Thyroid gland (tissue), 4 donors: ENCODE data around the gene IWS1. TPM values are rescaled to one million over a fixed set of nuclear protein-coding genes. Genes with fewer than 3 reads are reported as not detected.

Experiments
- DNase-seq, 2 donors: peaks; one replicate each; pipeline ENCODE4 v3.0.0-alpha.2; 2019
- H3K27ac ChIP-seq, 3 donors: fragments of 200-600 bp; sonication (generic); 1 replicate in 2 of 3; 2 replicates in 1 of 3; pipeline ENCODE4 v1.5.1; 2016 to 2019; ENCODE audit warnings: mild to moderate bottlenecking in 1 of 3, moderate library complexity in 1 of 3
- H3K27me3 ChIP-seq: fragments of 200-600 bp; sonication (generic); one replicate; pipeline ENCODE4 v1.5.1; 2019
- H3K36me3 ChIP-seq, 2 donors: fragments of 200-600 bp; sonication (generic); one replicate each; pipeline ENCODE4 v1.5.1; 2016 to 2019
- H3K4me1 ChIP-seq, 2 donors: fragments of 200-600 bp; sonication (generic); one replicate each; pipeline ENCODE4 v1.5.1; 2017 to 2019
- H3K4me3 ChIP-seq, 3 donors: fragments of 200-600 bp; sonication (generic); replicated peaks in 1 of 3; 1 replicate in 2 of 3; 2 replicates in 1 of 3; pipeline ENCODE4 v1.5.1; 2016; ENCODE audit warnings: mild to moderate bottlenecking in 1 of 3
- H3K9me3 ChIP-seq: fragments of 200-600 bp; sonication (generic); one replicate; pipeline ENCODE4 v1.5.1; 2017
- CTCF ChIP-seq, 6 experiments: fragments of 200-600 bp in 3 of 6; fragments of 450-650 bp in 3 of 6; sonication (generic) in 3 of 6; IDR thresholded peaks; one replicate each; pipeline ENCODE4 v1.5.1; 2016 to 2019; ENCODE audit warnings: antibody characterized with exemption in 6 of 6, mild to moderate bottlenecking in 2 of 6, inconsistent platforms in 1 of 6, moderate library complexity in 1 of 6
- POLR2A ChIP-seq, 2 donors: fragments of 450-650 bp; IDR thresholded peaks; one replicate each; pipeline ENCODE4 v1.6.1; 2017; ENCODE audit warnings: antibody characterized with exemption in 2 of 2, mild to moderate bottlenecking in 2 of 2, moderate library complexity in 1 of 2
- WGBS, 2 donors: methylation state at CpG; one replicate each; pipeline ENCODE4 v1.1.5; 2017; 5-methylcytosine and 5-hydroxymethylcytosine counted together
- intact Hi-C: fragments of 100-400 bp; cut with DNase I; formaldehyde crosslinking; loops from one replicate; pipeline ENCODE4 v1.15.1; 2023
- total RNA-seq, 4 donors: library from RNA; depleted of rRNA; stranded (reverse); fragments of >200 nt; gene quantifications; one replicate each; pipeline ENCODE4 v1.2.3, GENCODE V29; 2016

Gene IWS1
- total RNA-seq, 4 donors from 2014 or later = 33.8 to 70.4 (median 42.1) TPM

- WGBS, 2 donors = 82 to 84% methylated on average over 4 of the region's 4 CpGs
- H3K36me3 ChIP-seq = no peaks in the 10 kb centered on the region
- no peak for DNase-seq
- H3K4me3 ChIP-seq = no peak overlapping the region
- no peaks in the 10 kb centered on the region for H3K27me3 ChIP-seq
- H3K9me3 ChIP-seq = no peaks in the 10 kb centered on the region
- no peaks in the 10 kb centered on the region for H3K4me1 ChIP-seq
- no peak overlapping the region for H3K27ac ChIP-seq
- TF ChIP-seq CTCF (IDR thresholded peaks at IDR 0.05) (no peak), POLR2A (IDR thresholded peaks at IDR 0.05) (no peak)
- intact Hi-C loops = no loop called here
These were observed 76.4 kb downstream of the IWS1 start for GRCh38 chr2:127449898-127450297.

- Histone ChIP-seq H3K9me3 (no peaks in the 10 kb centered on the region), H3K36me3 (no peaks in the 10 kb centered on the region), H3K27ac (no peak overlapping the region), H3K4me3 (no peak overlapping the region), H3K4me1 (no peaks in the 10 kb centered on the region), H3K27me3 (no peaks in the 10 kb centered on the region)
- TF ChIP-seq POLR2A (IDR thresholded peaks at IDR 0.05) = no peak
- TF ChIP-seq CTCF (IDR thresholded peaks at IDR 0.05) = no peak
- no peak for DNase-seq
- intact Hi-C loops = no loop called here
- 83% methylated on average over 4 of the region's 4 CpGs for WGBS, 2 donors
These were observed 76.9 kb downstream of the IWS1 start for GRCh38 chr2:127449414-127449813.

GRCh38 chr2:127448526-127448925 is 77.8 kb downstream of the IWS1 start:
- H3K27ac ChIP-seq = no peak overlapping the region
- WGBS, 2 donors = 98% methylated on average over 2 of the region's 2 CpGs
- DNase-seq = no peak
- no peaks in the 10 kb centered on the region for H3K27me3 ChIP-seq
- no peak for TF ChIP-seq CTCF (IDR thresholded peaks at IDR 0.05)
- no peak for TF ChIP-seq POLR2A (IDR thresholded peaks at IDR 0.05)
- H3K36me3 ChIP-seq = no peaks in the 10 kb centered on the region
- no peaks in the 10 kb centered on the region for H3K9me3 ChIP-seq
- H3K4me3 ChIP-seq = no peak overlapping the region
- H3K4me1 ChIP-seq = no peaks in the 10 kb centered on the region
- intact Hi-C loops = no loop called here

GRCh38 chr2:127439343-127439742 is 86.9 kb downstream of the IWS1 start:
- intact Hi-C loops = no loop called here
- TF ChIP-seq CTCF (IDR thresholded peaks at IDR 0.05) (no peak), POLR2A (IDR thresholded peaks at IDR 0.05) (no peak)

GRCh38 chr2:127437781-127438726 is 88.2 kb downstream of the IWS1 start:
- no peak for DNase-seq
- TF ChIP-seq POLR2A (IDR thresholded peaks at IDR 0.05) = no peak
- no peak for TF ChIP-seq CTCF (IDR thresholded peaks at IDR 0.05)
- 89 to 90% methylated on average over 13 of the region's 13 CpGs for WGBS, 2 donors
- Histone ChIP-seq H3K27ac (no peak overlapping the region), H3K36me3 (no peaks in the 10 kb centered on the region), H3K4me1 (no peaks in the 10 kb centered on the region), H3K27me3 (no peaks in the 10 kb centered on the region), H3K9me3 (no peaks in the 10 kb centered on the region), H3K4me3 (no peak overlapping the region)
- intact Hi-C loops = no loop called here

More at GRCh38 chr2:127439343-127439742, 86.9 kb downstream of the IWS1 start:
- H3K27ac ChIP-seq = no peak overlapping the region
- H3K9me3 ChIP-seq = no peaks in the 10 kb centered on the region
- H3K36me3 ChIP-seq = no peaks in the 10 kb centered on the region
- no peak for DNase-seq
- H3K27me3 ChIP-seq = no peaks in the 10 kb centered on the region
- no peaks in the 10 kb centered on the region for H3K4me1 ChIP-seq
- WGBS, 2 donors = 49 to 90% methylated on average over 4 to 5 of the region's 5 CpGs
- H3K4me3 ChIP-seq = no peak overlapping the region
